ENCODE data around the gene SNX9. TPM values are rescaled to one million over a fixed set of nuclear protein-coding genes. Genes with fewer than 3 reads are reported as not detected.

The SNX9 gene
- total RNA-seq, 1 donor from 2014 or later = 36.0 TPM

GRCh38 chr6:157954150-157955117 is 131.4 kb downstream of the SNX9 start:
- Mint-ChIP-seq H3K36me3 (ENCODE audit: low read depth, unreplicated experiment) (peaks cover under 1% of the 10 kb centered on the region), H3K9me3 (ENCODE audit: unreplicated experiment) (peaks cover 20% of the 10 kb centered on the region), H3K4me1 (ENCODE audit: low read depth, unreplicated experiment) (peaks cover 2% of the 10 kb centered on the region), H3K27me3 (ENCODE audit: low read depth, unreplicated experiment) (peaks cover 5% of the 10 kb centered on the region), H3K4me3 (ENCODE audit: unreplicated experiment) (no peak overlapping the region), H3K27ac (ENCODE audit: unreplicated experiment) (no peak overlapping the region)
- DNase-seq (ENCODE audit: low read depth) = no peak
- H3K27me3 ChIP-seq (ENCODE audit: insufficient read depth, low read length) = no peaks in the 10 kb centered on the region
- TF ChIP-seq, protein P1, sequence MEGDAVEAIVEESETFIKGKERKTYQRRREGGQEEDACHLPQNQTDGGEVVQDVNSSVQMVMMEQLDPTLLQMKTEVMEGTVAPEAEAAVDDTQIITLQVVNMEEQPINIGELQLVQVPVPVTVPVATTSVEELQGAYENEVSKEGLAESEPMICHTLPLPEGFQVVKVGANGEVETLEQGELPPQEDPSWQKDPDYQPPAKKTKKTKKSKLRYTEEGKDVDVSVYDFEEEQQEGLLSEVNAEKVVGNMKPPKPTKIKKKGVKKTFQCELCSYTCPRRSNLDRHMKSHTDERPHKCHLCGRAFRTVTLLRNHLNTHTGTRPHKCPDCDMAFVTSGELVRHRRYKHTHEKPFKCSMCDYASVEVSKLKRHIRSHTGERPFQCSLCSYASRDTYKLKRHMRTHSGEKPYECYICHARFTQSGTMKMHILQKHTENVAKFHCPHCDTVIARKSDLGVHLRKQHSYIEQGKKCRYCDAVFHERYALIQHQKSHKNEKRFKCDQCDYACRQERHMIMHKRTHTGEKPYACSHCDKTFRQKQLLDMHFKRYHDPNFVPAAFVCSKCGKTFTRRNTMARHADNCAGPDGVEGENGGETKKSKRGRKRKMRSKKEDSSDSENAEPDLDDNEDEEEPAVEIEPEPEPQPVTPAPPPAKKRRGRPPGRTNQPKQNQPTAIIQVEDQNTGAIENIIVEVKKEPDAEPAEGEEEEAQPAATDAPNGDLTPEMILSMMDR (IDR thresholded peaks at IDR 0.05; ENCODE audit: insufficient read depth, low read depth, low read length) = no peak
- TF ChIP-seq EZH2 (IDR thresholded peaks at IDR 0.05; ENCODE audit: insufficient read depth, low read length) = no peak
- peaks cover 3% of the 10 kb centered on the region for H3K9me3 ChIP-seq (ENCODE audit: insufficient read depth, low read depth, low read length)
- no peak overlapping the region for H3K27ac ChIP-seq (ENCODE audit: low read depth, low read length)
- H3K4me3 ChIP-seq (ENCODE audit: insufficient read depth, low read depth, low read length) = no peak overlapping the region
- H3K9ac ChIP-seq (ENCODE audit: low read length) = no peak overlapping the region
- no peaks in the 10 kb centered on the region for H3K4me1 ChIP-seq (ENCODE audit: insufficient read depth, low read length)
- H3K36me3 ChIP-seq (ENCODE audit: insufficient read depth, low read length) = no peaks in the 10 kb centered on the region
- H4K20me1 ChIP-seq (ENCODE audit: insufficient read depth, low read length) = no peaks in the 10 kb centered on the region
- no peaks in the 10 kb centered on the region for H3K79me2 ChIP-seq (ENCODE audit: insufficient read depth, low read length)
- peak overlapping the region; percentile 37 for H3K4me2 ChIP-seq (ENCODE audit: low read length)
- H2AFZ ChIP-seq (ENCODE audit: low read depth, low read length) = no peak overlapping the region
- FAIRE-seq = no peak

DNA sequence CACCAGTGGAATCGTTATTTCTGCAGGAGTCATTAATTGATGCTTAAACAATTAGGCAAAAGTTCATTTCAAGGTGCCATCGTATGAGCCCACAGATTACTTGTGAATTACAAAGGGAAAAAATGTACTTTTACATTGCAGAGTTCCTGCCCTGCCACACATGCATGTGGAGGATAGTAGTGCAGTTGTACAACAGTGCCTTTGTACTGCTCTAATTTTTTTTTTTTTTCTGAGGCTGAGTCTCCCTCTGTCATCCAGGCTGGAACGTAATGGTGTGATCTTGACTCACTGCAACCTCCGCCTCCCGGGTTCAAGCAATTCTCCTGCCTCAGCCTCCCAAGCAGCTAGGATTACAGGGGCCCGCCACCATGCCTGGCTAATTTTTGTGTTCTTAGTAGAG is 132.6 kb downstream of the SNX9 start:
- peaks cover 5% of the 10 kb centered on the region for H3K27me3 Mint-ChIP-seq (ENCODE audit: low read depth, unreplicated experiment)
- Histone ChIP-seq H3K9me3 (ENCODE audit: insufficient read depth, low read depth, low read length) (peaks cover 3% of the 10 kb centered on the region), H3K27me3 (ENCODE audit: insufficient read depth, low read length) (no peaks in the 10 kb centered on the region), H3K4me1 (ENCODE audit: insufficient read depth, low read length) (no peaks in the 10 kb centered on the region), H3K36me3 (ENCODE audit: insufficient read depth, low read length) (no peaks in the 10 kb centered on the region), H4K20me1 (ENCODE audit: insufficient read depth, low read length) (no peaks in the 10 kb centered on the region), H3K79me2 (ENCODE audit: insufficient read depth, low read length) (no peaks in the 10 kb centered on the region), H3K4me2 (ENCODE audit: low read length) (no peak overlapping the region), H2AFZ (ENCODE audit: low read depth, low read length) (no peak overlapping the region), H3K9ac (ENCODE audit: low read length) (no peak overlapping the region), H3K27ac (ENCODE audit: low read depth, low read length) (no peak overlapping the region), H3K4me3 (ENCODE audit: insufficient read depth, low read depth, low read length) (no peak overlapping the region)
- H3K9me3 Mint-ChIP-seq (ENCODE audit: unreplicated experiment) = peaks cover 23% of the 10 kb centered on the region
- no peak for TF ChIP-seq EZH2 (IDR thresholded peaks at IDR 0.05; ENCODE audit: insufficient read depth, low read length)
- TF ChIP-seq, protein P1 (IDR thresholded peaks at IDR 0.05; ENCODE audit: insufficient read depth, low read depth, low read length) = no peak
- H3K36me3 Mint-ChIP-seq (ENCODE audit: low read depth, unreplicated experiment) = peaks cover 2% of the 10 kb centered on the region
- peaks cover 2% of the 10 kb centered on the region for H3K4me1 Mint-ChIP-seq (ENCODE audit: low read depth, unreplicated experiment)
- H3K4me3 Mint-ChIP-seq (ENCODE audit: unreplicated experiment) = no peak overlapping the region
- H3K27ac Mint-ChIP-seq (ENCODE audit: unreplicated experiment) = no peak overlapping the region
- DNase-seq (ENCODE audit: low read depth) (no peak), FAIRE-seq (no peak)
